HG03039 (cell line): ENCODE measurements around the gene ZFP1.
"Not testable (repeated sequence)": the region's sequence is repeated elsewhere in the genome, so short reads cannot be mapped to it uniquely, and the experiment has no call there.

ENCODE experiments used
- ATAC-seq: cut with Tn5 transposase; IDR thresholded peaks from one replicate; pipeline ENCODE4 v1.9.1; 2021; ENCODE audit warnings: mild to moderate bottlenecking, moderate library complexity; ENCODE audit not compliant: unreplicated experiment

ZFP1 gene

DNA sequence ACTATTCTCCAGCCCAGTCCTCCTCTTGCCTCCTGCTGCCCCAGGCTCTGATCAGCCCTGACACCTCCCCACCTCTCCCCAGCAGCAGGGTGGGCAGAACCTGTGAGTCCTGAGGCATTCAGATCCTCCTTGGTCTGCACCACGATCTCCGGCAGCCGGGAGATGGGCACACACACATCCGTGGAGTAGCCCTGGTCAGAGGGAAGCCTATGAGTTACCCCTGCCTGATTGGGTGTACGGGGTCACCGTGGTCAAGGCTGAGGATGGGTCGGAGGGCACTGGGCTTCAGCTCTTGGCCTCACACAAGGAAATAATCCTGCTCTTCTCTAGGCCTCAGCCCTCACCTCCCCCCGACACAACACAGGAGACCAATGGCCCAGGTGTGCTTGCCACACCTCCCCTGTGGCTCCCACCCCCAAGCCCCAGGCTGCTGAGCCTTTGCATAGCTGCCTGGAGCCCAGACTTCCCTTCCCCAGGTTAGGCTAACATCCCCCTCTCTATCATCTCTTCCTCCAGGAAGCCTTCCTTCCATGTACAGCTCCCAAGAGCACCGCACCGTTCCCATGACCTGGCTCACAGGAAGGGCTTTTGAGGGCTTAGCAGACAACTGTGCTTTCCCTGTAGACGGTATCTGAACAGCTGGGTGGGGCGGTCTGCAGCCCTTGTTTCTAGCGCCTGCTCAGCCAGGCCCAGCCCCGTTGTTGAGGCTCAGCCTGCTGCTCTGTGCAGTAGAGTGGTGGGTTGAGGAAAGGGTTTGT, 35.4 kb upstream of the ZFP1 start:
- ATAC-seq: no peak

- no peak for ATAC-seq
These were observed 34.7 kb upstream of the ZFP1 start for GRCh38 chr16:75113541-75114121.

- ATAC-seq: no peak
These were observed 34.0 kb upstream of the ZFP1 start for GRCh38 chr16:75114179-75114945.

DNA sequence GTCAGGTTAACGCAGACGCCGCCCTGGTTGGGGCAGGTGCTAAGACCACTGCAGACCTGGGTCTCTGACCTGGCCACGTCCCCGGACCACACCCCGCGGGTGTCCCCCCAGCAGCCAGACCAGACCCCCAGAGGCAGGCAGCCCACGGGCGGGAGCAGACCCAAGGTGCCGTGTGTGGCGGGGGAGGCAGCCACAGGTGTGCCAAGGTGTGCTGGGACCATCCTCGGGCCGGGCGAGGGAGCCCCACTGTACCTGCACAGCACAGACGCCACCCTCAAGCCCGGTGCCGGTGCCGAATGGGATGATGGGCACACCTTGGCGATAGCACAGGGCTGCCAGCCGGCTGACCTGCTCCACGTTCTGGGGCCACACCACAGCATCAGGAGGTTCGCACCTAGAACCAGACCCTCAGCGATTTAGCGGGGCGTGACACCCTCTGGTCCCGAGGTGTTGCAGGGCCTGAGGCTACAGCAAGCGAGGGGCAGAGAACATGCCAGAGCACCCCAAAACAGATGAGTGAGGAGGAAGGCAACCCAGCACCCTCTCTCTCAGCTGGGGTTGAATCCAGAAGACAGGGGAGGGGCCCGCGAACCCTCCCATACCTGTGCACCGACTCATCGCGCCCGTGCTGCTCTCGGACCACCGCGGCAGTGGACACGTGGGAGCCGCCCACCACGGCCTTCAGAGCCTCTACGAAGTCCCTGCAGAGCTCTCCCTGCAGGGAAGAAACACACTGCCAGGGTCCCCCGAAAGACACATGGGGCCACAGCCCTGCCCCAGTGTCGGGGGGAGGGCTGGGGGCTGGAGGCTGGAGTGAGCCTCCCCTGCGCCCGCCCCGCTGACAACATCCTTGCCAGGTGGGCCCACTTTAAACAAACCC, 33.1 kb upstream of the ZFP1 start:
- no peak for ATAC-seq

DNA sequence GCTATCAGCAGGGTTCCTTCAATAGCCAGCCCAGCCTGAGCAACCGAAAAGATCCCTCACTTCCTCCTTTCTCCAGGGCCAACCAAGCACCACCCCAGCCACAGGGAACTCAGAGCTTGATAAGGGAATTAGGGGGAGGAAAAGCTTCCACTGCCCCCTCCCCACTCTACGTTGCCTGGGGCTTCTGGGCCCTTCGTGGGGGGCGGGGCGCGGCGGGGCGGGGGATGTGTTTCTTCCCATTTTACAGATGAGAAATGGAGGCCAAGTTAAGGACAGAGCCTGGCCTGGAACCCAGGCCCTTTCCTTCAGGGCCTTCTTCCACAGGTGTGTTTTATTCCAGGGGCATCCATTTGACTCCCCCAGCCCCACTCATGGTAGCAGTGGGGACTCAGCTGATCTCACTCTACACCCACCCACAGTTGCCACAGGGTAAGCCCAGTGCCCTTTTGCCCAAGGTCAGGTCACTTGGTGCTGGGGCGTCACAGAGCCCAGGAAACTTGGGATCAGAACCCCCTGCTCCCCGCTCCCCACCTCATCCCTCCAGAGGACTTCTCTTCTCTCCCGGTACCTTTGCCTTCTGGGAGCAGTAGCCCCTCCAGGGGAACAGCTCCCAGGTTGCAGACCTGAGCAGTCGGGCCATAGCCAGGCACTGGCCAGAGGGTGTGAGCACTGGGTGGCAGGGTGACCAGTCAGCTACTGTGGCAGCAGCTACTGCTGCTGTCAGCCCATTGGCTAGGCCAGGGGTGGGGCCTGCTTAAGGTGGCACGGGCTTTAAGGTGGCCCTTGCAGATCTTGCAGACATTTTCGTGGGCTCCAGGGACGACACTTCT, 32.0 kb upstream of the ZFP1 start, which contains the start of gene LDHD:
Gene LDHD (minus strand): TSS at position 700 of the 830 bp plus-strand sequence. CDS start 60 bp downstream, at position 640.
- ATAC-seq: no peak

DNA sequence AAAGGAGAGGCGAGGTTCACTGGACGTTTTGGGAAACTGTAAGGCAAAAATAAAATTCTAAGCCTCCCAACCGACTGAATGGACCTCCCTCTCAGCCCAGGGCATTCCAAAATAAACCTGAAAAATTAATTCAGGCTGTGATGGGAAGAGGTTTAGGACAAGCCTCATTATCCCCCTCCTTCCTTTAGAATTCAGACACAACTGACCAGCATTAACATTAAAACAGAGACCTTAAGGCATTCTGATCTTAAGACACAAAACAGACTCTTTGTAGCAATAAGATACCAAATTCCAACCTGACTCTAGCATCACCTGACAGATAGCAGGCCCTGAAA, 31.4 kb upstream of the ZFP1 start:
- no peak for ATAC-seq

DNA sequence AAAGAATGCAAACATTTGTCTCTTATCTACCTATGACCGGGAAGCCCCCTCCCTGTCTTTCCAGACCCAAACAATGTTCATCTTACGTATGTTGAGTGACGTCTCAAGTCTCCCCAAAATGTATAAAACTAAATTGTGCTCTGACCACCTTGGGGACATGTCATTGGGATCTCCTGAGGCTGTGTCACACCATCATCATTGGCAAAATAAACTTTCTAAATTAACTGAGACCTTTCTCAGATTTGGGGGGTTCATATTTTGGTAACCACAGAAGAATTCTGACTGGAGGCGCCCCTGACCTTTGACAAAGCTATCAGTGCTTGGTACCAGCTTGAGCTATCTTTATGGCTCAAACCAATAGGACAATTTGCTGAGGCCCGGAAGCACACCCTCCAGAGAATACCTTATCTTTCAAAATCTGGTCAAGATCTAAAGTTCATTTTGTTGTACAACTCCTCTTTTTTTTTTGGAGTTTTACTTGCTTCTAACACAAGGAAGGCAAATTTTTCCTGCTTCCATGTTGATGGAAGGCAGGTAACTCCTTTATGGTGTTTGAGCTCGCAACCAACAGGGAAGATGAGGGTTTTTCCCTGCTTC, 29.3 kb upstream of the ZFP1 start:
- no peak for ATAC-seq

DNA sequence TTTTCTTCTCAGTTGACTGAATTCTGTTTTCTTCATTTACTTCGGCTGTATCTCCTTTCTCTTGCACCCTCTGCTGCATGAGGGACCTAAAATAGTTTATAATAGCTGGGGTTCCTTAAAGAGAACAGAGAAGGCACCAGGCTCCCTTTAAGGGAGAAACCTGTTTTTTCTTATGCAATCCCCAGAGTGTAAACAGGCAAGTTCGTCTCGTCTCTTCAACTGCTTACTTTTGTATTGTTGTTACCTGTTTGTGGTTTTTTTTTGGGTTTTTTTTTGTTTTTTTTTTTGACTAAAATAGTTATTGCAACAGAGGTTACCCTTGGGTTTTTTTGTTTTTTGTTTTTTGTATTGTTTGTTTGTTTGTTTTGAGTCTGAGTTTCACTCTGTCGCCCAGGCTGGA, 28.1 kb upstream of the ZFP1 start:
- no peak for ATAC-seq

GRCh38 chr16:75121949-75122568, 26.3 kb upstream of the ZFP1 start:
- no peak for ATAC-seq

GRCh38 chr16:75122609-75123008, 25.7 kb upstream of the ZFP1 start:
- no peak for ATAC-seq

- ATAC-seq: no peak
These were observed 20.5 kb upstream of the ZFP1 start for GRCh38 chr16:75127713-75128415.

DNA sequence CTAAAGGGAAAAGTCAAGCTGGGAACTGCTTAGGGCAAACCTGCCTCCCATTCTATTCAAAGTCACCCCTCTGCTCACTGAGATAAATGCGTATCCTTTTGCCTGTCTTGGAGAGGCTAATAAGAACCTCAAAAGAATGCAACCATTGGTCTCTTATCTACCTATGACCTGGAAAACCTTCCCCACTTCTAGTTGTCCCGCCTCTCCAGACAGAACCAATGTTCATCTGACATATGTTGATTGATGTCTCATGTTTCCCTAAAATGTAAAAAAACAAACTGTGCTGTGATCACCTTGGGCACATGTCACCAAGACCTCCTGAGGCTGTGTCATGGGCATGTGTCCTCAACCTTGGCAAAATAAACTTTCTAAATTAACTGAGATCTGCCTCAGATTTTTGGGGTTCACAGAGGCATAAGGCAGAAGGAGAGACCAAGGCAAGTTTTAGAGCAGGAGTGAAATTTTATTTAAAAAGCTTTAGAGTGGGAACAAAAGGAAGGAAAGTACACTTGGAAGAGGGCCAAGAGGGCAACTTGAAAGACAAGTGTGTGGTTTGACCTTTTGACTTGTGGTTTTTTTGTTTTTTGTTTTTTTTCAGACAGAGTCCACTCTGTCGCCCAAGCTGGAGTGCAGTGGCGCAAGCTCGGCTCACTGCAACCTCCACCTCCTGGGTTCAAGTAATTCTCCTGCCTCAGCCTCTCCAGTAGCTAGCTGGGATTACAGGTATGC, 18.7 kb upstream of the ZFP1 start:
- ATAC-seq: not testable (repeated sequence)

DNA sequence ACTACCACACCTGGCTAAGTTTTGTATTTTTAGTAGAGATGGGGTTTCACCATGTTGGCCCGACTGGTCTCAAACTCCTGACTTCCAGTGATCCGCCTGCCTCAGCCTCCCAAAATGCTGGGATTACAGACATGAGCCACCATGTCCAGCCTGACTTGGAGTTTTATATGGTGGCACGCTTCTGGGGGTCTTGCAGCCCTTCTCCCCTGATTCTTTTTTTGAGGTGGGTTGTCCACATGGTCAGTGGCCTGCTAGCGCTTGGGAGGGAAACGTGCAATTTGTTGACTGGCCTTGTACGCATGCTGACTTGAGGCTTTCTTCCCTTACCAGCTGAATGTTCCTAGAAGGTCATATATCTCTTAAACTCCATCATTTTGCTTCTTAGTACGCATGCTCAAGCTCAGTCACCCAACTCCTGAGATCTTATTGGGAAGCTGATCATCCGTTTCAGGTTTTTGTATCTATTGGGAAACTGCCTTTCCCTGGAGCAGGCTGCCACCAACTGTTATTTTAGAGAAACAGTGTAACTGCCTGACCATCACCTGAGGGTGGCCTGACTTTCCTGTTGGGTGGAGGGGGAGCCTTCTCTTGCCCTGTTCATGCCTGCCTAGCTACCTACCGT, 18.1 kb upstream of the ZFP1 start:
- ATAC-seq: no peak

GRCh38 chr16:75131081-75131480, 17.2 kb upstream of the ZFP1 start:
- no peak for ATAC-seq

GRCh38 chr16:75138233-75138632, 10.1 kb upstream of the ZFP1 start:
- ATAC-seq: no peak

DNA sequence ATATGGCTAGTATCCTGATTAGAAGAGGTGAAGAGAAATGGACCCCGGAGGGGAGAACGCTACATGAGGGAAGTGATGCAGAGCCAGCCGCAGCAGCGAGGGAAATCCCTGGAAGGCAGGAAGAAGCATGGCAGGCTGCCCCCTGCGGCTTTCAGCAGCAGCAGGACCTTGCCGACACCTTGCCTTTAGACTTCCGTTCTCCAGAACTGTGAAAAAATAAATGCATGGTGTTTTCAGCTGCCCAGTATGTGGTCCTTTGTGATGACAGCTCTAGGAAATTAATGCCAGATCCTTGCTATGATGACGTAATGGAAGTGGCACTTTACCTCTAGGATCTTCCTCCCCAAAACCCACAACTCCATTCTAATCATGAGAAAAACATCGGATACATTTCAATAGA, 9.7 kb upstream of the ZFP1 start:
- no peak for ATAC-seq

- ATAC-seq: no peak
These were observed 8.8 kb upstream of the ZFP1 start for GRCh38 chr16:75139498-75139897.

DNA sequence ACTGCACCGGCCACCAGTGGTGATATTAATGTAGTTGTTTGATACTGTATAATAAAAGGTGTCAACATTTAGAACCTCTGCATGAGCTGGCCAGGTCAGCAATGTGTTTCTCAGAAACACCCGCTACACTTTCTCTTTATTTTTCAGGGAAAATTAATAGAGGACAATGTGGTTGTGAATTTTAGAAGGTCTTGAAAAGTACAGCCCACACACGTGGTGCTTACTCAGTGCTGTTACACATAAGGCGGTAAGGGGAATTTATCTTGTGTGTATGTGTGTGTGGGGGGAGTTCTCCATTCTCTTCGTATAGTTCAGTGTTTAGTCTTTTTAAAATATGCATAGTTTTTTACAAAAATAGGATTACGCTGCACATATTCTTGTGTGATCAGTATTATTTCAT, 4.4 kb upstream of the ZFP1 start:
- no peak for ATAC-seq
